Loucy (cell line): Measurements from ENCODE around the gene BTBD9.

Experiments used
- H2AFZ ChIP-seq: fragments of 200-600 bp; sonication (generic); 2 replicates; pipeline ENCODE4 v1.6.0; 2016; ENCODE audit warnings: antibody characterized with exemption, mild to moderate bottlenecking, low read length, moderate library complexity
- H3F3A ChIP-seq: fragments of 200-600 bp; 2 replicates; pipeline ENCODE4 v1.6.0; 2016; ENCODE audit warnings: antibody characterized with exemption, low read depth, mild to moderate bottlenecking
- H3K27me3 ChIP-seq: fragments of 200-600 bp; sonication (generic); 2 replicates; pipeline ENCODE4 v1.6.1; 2014; ENCODE audit warnings: low read length, mild to moderate bottlenecking; ENCODE audit not compliant: insufficient read depth, poor library complexity, severe bottlenecking
- H3K36me3 ChIP-seq: fragments of 200-600 bp; sonication (generic); 2 replicates; pipeline ENCODE4 v1.6.1; 2016; ENCODE audit warnings: low read length; ENCODE audit not compliant: insufficient read depth
- H3K4me1 ChIP-seq: fragments of 200-600 bp; sonication (generic); 2 replicates; pipeline ENCODE4 v1.5.1; 2014; ENCODE audit warnings: low read length, mild to moderate bottlenecking; ENCODE audit not compliant: insufficient read depth, poor library complexity, severe bottlenecking
- H3K4me2 ChIP-seq: fragments of 200-600 bp; sonication (generic); 2 replicates; pipeline ENCODE4 v1.6.0; 2014; ENCODE audit warnings: antibody characterized with exemption, low read length, low read depth, mild to moderate bottlenecking; ENCODE audit not compliant: poor library complexity, severe bottlenecking
- H3K4me3 ChIP-seq: fragments of 200-600 bp; sonication (generic); 2 replicates; pipeline ENCODE4 v1.5.1; 2014; ENCODE audit warnings: low read length, mild to moderate bottlenecking, mixed read lengths; ENCODE audit not compliant: poor library complexity, severe bottlenecking
- H3K79me2 ChIP-seq: fragments of 200-600 bp; sonication (generic); 2 replicates; pipeline ENCODE4 v1.6.1; 2014; ENCODE audit warnings: low read length; ENCODE audit not compliant: insufficient read depth
- H3K9ac ChIP-seq: fragments of 200-600 bp; sonication (generic); 2 replicates; pipeline ENCODE4 v1.6.0; 2014; ENCODE audit warnings: mild to moderate bottlenecking, low read depth, low read length, moderate library complexity; ENCODE audit not compliant: poor library complexity, severe bottlenecking
- H3K9me2 ChIP-seq: fragments of 200-600 bp; sonication (generic); replicated peaks from 2 replicates; pipeline ENCODE4 v1.6.1; 2016; ENCODE audit warnings: low read depth, low read length, mixed read lengths
- H3K9me3 ChIP-seq: fragments of 200-600 bp; sonication (generic); 2 replicates; pipeline ENCODE4 v1.6.1; 2014; ENCODE audit warnings: mild to moderate bottlenecking, antibody characterized with exemption, low read length, low read depth; ENCODE audit not compliant: insufficient read depth
- H4K20me1 ChIP-seq: fragments of 200-600 bp; sonication (generic); 2 replicates; pipeline ENCODE4 v1.6.0; 2014; ENCODE audit warnings: antibody characterized with exemption, low read length, mild to moderate bottlenecking; ENCODE audit not compliant: insufficient read depth, poor library complexity, severe bottlenecking
- CTCF ChIP-seq: fragments of 200-600 bp; sonication (generic); conservative IDR thresholded peaks from 2 replicates; pipeline ENCODE4 v1.5.1; 2014; ENCODE audit warnings: mild to moderate bottlenecking, antibody characterized with exemption, low read length
- EZH2phosphoT487 ChIP-seq: fragments of 200-600 bp; IDR thresholded peaks from 2 replicates; pipeline ENCODE4 v1.6.1; 2018; ENCODE audit warnings: antibody characterized with exemption, mild to moderate bottlenecking, moderate library complexity, borderline replicate concordance

BTBD9 gene

GRCh38 chr6:38194282-38194572 is 445.5 kb downstream of the BTBD9 start:
- TF ChIP-seq EZH2phosphoT487 (no peak), CTCF (no peak)
- no peaks in the 10 kb centered on the region for H3F3A ChIP-seq
- no peak overlapping the region for H2AFZ ChIP-seq
- no peaks in the 10 kb centered on the region for H3K27me3 ChIP-seq
- no peaks in the 10 kb centered on the region for H3K79me2 ChIP-seq
- no peak overlapping the region for H3K9ac ChIP-seq
- H3K36me3 ChIP-seq = no peaks in the 10 kb centered on the region
- H3K4me3 ChIP-seq = no peak overlapping the region
- H3K9me2 ChIP-seq = no peaks in the 10 kb centered on the region
- H3K4me2 ChIP-seq = no peak overlapping the region
- no peaks in the 10 kb centered on the region for H4K20me1 ChIP-seq
- no peaks in the 10 kb centered on the region for H3K9me3 ChIP-seq
- no peaks in the 10 kb centered on the region for H3K4me1 ChIP-seq

- Histone ChIP-seq H3K9me3 (no peaks in the 10 kb centered on the region), H3K9ac (no peak overlapping the region), H3K36me3 (no peaks in the 10 kb centered on the region), H3K27me3 (no peaks in the 10 kb centered on the region), H3F3A (no peaks in the 10 kb centered on the region), H3K4me2 (no peak overlapping the region), H3K9me2 (no peaks in the 10 kb centered on the region), H2AFZ (no peak overlapping the region), H4K20me1 (no peaks in the 10 kb centered on the region), H3K4me1 (no peaks in the 10 kb centered on the region), H3K79me2 (no peaks in the 10 kb centered on the region), H3K4me3 (no peak overlapping the region)
- TF ChIP-seq EZH2phosphoT487 (no peak), CTCF (no peak)
Observed at GRCh38 chr6:38193481-38194281, 446.0 kb downstream of the BTBD9 start.

GRCh38 chr6:38193051-38193450 is 446.7 kb downstream of the BTBD9 start:
- no peaks in the 10 kb centered on the region for H3K9me2 ChIP-seq
- no peaks in the 10 kb centered on the region for H3K27me3 ChIP-seq
- H3K4me3 ChIP-seq = no peak overlapping the region
- no peaks in the 10 kb centered on the region for H3K36me3 ChIP-seq
- H3K9ac ChIP-seq = no peak overlapping the region
- TF ChIP-seq CTCF (no peak), EZH2phosphoT487 (no peak)
- H3K4me1 ChIP-seq = no peaks in the 10 kb centered on the region
- no peaks in the 10 kb centered on the region for H4K20me1 ChIP-seq
- no peaks in the 10 kb centered on the region for H3F3A ChIP-seq
- H3K79me2 ChIP-seq = no peaks in the 10 kb centered on the region
- no peaks in the 10 kb centered on the region for H3K9me3 ChIP-seq
- H3K4me2 ChIP-seq = no peak overlapping the region
- no peak overlapping the region for H2AFZ ChIP-seq
